Uterus (tissue), 4 donors: ENCODE results near the gene GHR. TPM values are rescaled to one million over a fixed set of nuclear protein-coding genes. Genes with fewer than 3 reads are reported as not detected.

Experiments
- DNase-seq, 2 donors: peaks; one replicate each; pipeline ENCODE4 v3.0.0-alpha.2; 2019 to 2020
- H3K27ac ChIP-seq, 2 donors: fragments of 200-600 bp; sonication (generic); 1 replicate in 1 of 2; 2 replicates in 1 of 2; pipeline ENCODE4 v1.5.1; 2016 to 2018
- H3K27me3 ChIP-seq, 2 donors: fragments of 200-600 bp; sonication (generic); one replicate each; pipeline ENCODE4 v1.5.1; 2018 to 2019; ENCODE audit warnings: control low read depth in 1 of 2
- H3K36me3 ChIP-seq, 2 donors: fragments of 200-600 bp; sonication (generic); one replicate each; pipeline ENCODE4 v1.5.1; 2019; ENCODE audit warnings: control low read depth in 1 of 2
- H3K4me1 ChIP-seq, 2 donors: fragments of 200-600 bp; sonication (generic); one replicate each; pipeline ENCODE4 v1.5.1; 2018 to 2019; ENCODE audit warnings: control low read depth in 1 of 2
- H3K4me3 ChIP-seq, 2 donors: fragments of 200-600 bp; sonication (generic); 1 replicate in 1 of 2; 2 replicates in 1 of 2; pipeline ENCODE4 v1.5.1; 2018 to 2019; ENCODE audit warnings: mild to moderate bottlenecking in 1 of 2
- H3K9me3 ChIP-seq, 2 donors: fragments of 200-600 bp; sonication (generic); one replicate each; pipeline ENCODE4 v1.5.1; 2019; ENCODE audit warnings: control low read depth in 1 of 2
- POLR2A ChIP-seq, 2 donors: fragments of 450-650 bp; IDR thresholded peaks; one replicate each; pipeline ENCODE4 v1.6.1; 2016; ENCODE audit warnings: antibody characterized with exemption in 2 of 2, mild to moderate bottlenecking in 1 of 2, moderate library complexity in 1 of 2
- intact Hi-C: fragments of 100-400 bp; cut with DNase I; formaldehyde crosslinking; loops from one replicate; pipeline ENCODE4 v1.15.1; 2023; ENCODE audit warnings: low total_unique reads
- total RNA-seq, 4 donors: library from RNA; depleted of rRNA in 3 of 4; stranded (reverse); fragments of >200 nt in 3 of 4; gene quantifications; one replicate each; pipeline versions ENCODE4 v1.1.0 to v1.2.4, GENCODE V29; 2014 to 2023
- TF ChIP-seq, protein P1 (sequence below), 4 experiments: fragments of 200-600 bp in 2 of 4; fragments of 450-650 bp in 2 of 4; sonication (generic) in 2 of 4; IDR thresholded peaks; one replicate each; pipeline ENCODE4 v1.5.1; 2016 to 2019; ENCODE audit warnings: antibody characterized with exemption in 4 of 4, mild to moderate bottlenecking in 2 of 4, moderate library complexity in 1 of 4
- donor health status: DM: yes; HTN: yes; CAD: no.

Gene GHR
- total RNA-seq, 4 donors from 2014 or later = 1.8 to 19.7 (median 5.6) TPM

DNA sequence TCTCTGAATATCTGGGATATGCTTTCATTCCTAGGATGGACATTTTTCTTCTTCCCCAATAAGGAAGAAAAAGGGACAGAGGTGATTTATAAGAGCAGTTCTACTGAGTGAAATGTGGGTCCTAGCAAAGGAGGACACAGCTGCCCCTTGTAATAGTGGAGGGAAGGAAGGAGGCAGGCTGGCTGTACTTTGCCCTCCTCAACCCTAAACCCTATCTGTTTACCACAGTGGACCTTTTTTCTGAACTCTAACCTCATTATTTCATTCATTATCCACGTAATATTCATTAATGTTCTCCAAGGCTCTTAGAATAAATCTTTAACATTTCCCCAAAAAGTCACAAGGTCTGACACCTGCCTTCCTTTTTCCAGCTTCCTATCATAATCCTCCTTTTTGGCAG lies 37.8 kb downstream of the GHR start:
- H3K9me3 ChIP-seq = no peaks in the 10 kb centered on the region
- intact Hi-C loops = no loop called here
- no peak overlapping the region for H3K27ac ChIP-seq
- H3K4me1 ChIP-seq = no peaks in the 10 kb centered on the region
- TF ChIP-seq POLR2A (IDR thresholded peaks at IDR 0.05) = no peak
- H3K27me3 ChIP-seq = no peaks in the 10 kb centered on the region
- no peak for DNase-seq
- no peak overlapping the region for H3K4me3 ChIP-seq
- no peaks in the 10 kb centered on the region for H3K36me3 ChIP-seq

DNA sequence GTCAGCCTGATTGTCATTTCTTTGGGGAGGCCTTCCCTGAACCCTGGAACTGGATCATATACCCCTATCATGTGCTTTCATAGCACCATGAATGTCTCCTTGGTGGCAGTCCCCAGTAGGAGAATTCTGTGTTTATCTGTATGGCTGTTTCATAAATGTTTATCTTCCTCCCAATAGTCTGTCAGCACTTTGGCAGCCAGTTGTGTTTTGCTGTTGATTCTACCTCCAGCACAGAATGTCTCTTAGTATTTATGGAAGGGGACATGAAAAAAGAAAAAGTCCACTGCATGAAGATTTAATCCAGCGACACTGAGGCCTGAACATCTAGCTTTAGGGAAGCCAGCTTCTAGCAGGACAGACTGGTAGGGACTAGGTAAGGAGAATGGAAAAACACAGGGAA lies 38.3 kb downstream of the GHR start:
- DNase-seq = no peak
- H3K4me3 ChIP-seq = no peak overlapping the region
- H3K9me3 ChIP-seq = no peaks in the 10 kb centered on the region
- TF ChIP-seq, protein P1, sequence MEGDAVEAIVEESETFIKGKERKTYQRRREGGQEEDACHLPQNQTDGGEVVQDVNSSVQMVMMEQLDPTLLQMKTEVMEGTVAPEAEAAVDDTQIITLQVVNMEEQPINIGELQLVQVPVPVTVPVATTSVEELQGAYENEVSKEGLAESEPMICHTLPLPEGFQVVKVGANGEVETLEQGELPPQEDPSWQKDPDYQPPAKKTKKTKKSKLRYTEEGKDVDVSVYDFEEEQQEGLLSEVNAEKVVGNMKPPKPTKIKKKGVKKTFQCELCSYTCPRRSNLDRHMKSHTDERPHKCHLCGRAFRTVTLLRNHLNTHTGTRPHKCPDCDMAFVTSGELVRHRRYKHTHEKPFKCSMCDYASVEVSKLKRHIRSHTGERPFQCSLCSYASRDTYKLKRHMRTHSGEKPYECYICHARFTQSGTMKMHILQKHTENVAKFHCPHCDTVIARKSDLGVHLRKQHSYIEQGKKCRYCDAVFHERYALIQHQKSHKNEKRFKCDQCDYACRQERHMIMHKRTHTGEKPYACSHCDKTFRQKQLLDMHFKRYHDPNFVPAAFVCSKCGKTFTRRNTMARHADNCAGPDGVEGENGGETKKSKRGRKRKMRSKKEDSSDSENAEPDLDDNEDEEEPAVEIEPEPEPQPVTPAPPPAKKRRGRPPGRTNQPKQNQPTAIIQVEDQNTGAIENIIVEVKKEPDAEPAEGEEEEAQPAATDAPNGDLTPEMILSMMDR (IDR thresholded peaks at IDR 0.05) = no peak
- TF ChIP-seq POLR2A (IDR thresholded peaks at IDR 0.05) = no peak
- intact Hi-C loops = no loop called here
- no peak overlapping the region for H3K27ac ChIP-seq
- H3K36me3 ChIP-seq = no peaks in the 10 kb centered on the region
- H3K27me3 ChIP-seq = no peaks in the 10 kb centered on the region
- no peaks in the 10 kb centered on the region for H3K4me1 ChIP-seq

DNA sequence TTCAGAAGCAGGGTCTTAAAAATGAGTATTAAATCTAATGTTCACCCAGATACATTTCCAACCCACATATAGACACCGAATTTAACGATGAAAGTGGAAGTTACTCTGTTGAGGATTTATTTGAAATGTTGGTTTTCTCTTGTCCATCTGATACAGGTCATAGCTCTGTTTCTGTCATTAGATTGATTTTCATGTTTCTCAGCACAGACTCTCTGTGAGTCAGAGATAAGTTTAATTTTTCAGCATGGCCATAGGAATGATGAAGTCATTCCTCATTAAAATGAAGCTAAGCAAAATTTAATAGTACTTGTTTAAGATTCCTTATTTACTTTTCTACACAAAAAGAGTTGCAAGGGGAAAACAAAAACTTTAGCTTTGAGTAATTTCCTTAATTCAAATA lies 38.8 kb downstream of the GHR start:
- H3K27ac ChIP-seq = no peak overlapping the region
- no peak for TF ChIP-seq POLR2A (IDR thresholded peaks at IDR 0.05)
- TF ChIP-seq, protein P1 (IDR thresholded peaks at IDR 0.05) = no peak
- H3K9me3 ChIP-seq = no peaks in the 10 kb centered on the region
- intact Hi-C loops = no loop called here
- no peak for DNase-seq
- H3K4me1 ChIP-seq = no peaks in the 10 kb centered on the region
- H3K36me3 ChIP-seq = no peaks in the 10 kb centered on the region
- no peak overlapping the region for H3K4me3 ChIP-seq
- H3K27me3 ChIP-seq = no peaks in the 10 kb centered on the region

DNA sequence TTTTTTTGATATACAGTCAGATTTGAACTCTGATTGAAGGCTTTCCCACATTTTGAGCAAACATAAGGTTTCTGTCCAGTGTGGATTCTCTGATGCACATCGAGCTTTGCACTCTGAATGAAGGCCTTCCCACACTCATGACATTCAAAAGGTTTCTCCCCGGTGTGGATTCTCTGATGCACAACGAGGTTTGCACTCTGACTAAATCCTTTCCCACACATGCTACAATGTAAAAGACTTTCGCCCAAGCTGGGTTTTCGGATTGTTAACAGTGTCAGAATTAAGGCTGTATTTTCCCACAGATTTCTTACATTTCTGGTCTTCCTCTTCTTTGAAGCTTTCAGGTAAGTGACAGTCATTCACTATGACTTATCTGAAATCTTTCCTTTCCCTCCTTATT lies 44.3 kb downstream of the GHR start:
- DNase-seq = no peak
- intact Hi-C loops = no loop called here
- Histone ChIP-seq H3K27ac (no peak overlapping the region), H3K9me3 (no peaks in the 10 kb centered on the region), H3K4me3 (no peak overlapping the region), H3K27me3 (no peaks in the 10 kb centered on the region), H3K36me3 (no peaks in the 10 kb centered on the region), H3K4me1 (no peaks in the 10 kb centered on the region)
- TF ChIP-seq POLR2A (IDR thresholded peaks at IDR 0.05) = no peak
- TF ChIP-seq, protein P1 (IDR thresholded peaks at IDR 0.05) = no peak

DNA sequence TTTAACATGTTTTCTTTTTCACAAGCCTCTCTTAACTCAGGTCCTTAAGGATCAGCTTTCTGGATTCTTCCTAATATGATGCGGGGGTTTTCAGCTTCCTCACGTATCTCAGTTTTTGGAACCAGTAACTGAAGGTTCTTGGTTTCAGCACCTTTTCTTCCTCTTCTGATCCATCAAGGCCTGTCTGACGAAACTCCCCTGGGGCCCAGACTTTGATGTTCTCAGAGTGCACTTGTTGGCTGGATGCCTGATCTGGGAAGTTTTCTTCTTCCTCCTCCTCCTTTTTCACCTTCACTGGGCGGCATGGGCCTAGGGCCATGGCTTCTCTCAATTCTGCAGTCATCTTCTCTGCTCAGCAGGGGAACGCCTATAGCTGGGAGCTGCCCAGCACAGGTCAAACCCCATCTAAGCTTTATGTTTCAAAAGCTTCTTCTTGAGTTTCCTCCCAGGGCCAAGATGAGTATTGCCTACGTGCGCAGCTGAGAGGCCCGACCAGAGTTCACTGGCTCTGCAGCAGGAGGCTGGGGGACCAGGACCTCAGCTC lies 44.8 kb downstream of the GHR start:
- intact Hi-C loops = no loop called here
- Histone ChIP-seq H3K9me3 (no peaks in the 10 kb centered on the region), H3K4me1 (no peaks in the 10 kb centered on the region), H3K27ac (no peak overlapping the region), H3K4me3 (no peak overlapping the region), H3K36me3 (no peaks in the 10 kb centered on the region), H3K27me3 (no peaks in the 10 kb centered on the region)
- DNase-seq = no peak
- TF ChIP-seq, protein P1 (IDR thresholded peaks at IDR 0.05) = no peak
- TF ChIP-seq POLR2A (IDR thresholded peaks at IDR 0.05) = no peak
